Central memory CD8-positive, alpha-beta T cell (primary cell): ENCODE measurements around the gene MT1M.

Experiments
- ATAC-seq: fragments of 150-1000 bp; cut with Tn5 transposase; replicated peaks from 2 replicates; pipeline ENCODE4 v1.10.0; 2022; ENCODE audit warnings: mild to moderate bottlenecking, moderate FRiP score, moderate number of reproducible peaks; ENCODE audit not compliant: poor library complexity, severe bottlenecking; ENCODE audit errors: extremely low read depth
- DNase-seq, 2 donors: peaks; one replicate each; pipeline ENCODE4 v3.0.0; 2021; ENCODE audit warnings: low spot score in 2 of 2
- H3K27ac Mint-ChIP-seq: one replicate; pipeline ENCODE4 v1.8.0; 2022; ENCODE audit warnings: low read depth, mild to moderate bottlenecking, moderate library complexity, mixed read lengths
- H3K27me3 Mint-ChIP-seq: one replicate; pipeline ENCODE4 v1.8.0; 2022; ENCODE audit warnings: mixed read lengths
- H3K36me3 Mint-ChIP-seq: one replicate; pipeline ENCODE4 v1.8.0; 2022; ENCODE audit warnings: mild to moderate bottlenecking, moderate library complexity, mixed read lengths; ENCODE audit not compliant: insufficient read depth
- H3K4me1 Mint-ChIP-seq: one replicate; pipeline ENCODE4 v1.8.0; 2022; ENCODE audit warnings: mixed read lengths
- H3K4me3 Mint-ChIP-seq: one replicate; pipeline ENCODE4 v1.8.0; 2022; ENCODE audit warnings: mild to moderate bottlenecking, moderate library complexity, mixed read lengths
- H3K9me3 Mint-ChIP-seq: one replicate; pipeline ENCODE4 v1.8.0; 2022; ENCODE audit warnings: mixed read lengths

Gene MT1M

DNA sequence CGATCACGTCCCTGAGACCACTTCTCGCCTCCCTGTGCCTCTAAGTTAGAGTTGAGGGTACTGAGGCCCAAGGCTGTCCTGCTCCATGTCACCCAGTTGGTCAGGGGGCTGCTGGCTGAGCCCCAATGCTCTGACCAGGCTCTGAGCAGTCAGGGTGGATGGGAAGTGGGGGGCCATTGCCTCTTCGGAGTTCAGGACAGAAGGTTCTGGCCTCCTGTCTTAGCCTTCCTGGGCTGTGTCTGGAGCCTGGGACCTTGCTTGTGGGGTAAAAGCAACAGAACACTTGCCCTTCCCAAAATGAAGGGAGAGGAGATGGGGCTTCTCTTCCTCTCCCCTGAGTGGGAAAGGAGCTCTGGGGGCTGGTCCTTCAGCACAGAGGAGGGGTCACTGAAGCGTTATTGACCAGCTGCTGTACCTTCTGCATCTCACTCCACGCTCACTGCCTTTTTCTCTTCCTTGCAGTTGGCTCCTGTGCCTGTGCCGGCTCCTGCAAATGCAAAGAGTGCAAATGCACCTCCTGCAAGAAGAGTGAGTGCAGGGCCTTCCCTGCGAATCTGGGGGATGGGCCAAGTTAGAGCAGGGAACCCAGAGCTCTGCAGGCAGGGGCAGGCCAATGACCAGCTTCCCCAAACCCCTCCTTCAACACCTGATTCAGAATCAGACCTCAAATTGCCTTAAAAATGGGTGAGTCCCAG, 50.4 kb downstream of the MT1M start:
- peak overlapping the region; percentile 93 for H3K4me3 Mint-ChIP-seq
- no peaks in the 10 kb centered on the region for H3K9me3 Mint-ChIP-seq
- no peak for DNase-seq
- peaks cover 12% of the 10 kb centered on the region for H3K36me3 Mint-ChIP-seq
- ATAC-seq, result peak; percentile 9
- peaks cover 23% of the 10 kb centered on the region for H3K4me1 Mint-ChIP-seq
- H3K27me3 Mint-ChIP-seq, result no peaks in the 10 kb centered on the region
- peak overlapping the region; percentile 92 for H3K27ac Mint-ChIP-seq
